Measurements from ENCODE around the gene HOXC9. TPM values are rescaled to one million over a fixed set of nuclear protein-coding genes. Genes with fewer than 3 reads are reported as not detected.

HOXC9 gene
- total RNA-seq, 1 donor from 2014 or later, result 1.2 TPM

DNA sequence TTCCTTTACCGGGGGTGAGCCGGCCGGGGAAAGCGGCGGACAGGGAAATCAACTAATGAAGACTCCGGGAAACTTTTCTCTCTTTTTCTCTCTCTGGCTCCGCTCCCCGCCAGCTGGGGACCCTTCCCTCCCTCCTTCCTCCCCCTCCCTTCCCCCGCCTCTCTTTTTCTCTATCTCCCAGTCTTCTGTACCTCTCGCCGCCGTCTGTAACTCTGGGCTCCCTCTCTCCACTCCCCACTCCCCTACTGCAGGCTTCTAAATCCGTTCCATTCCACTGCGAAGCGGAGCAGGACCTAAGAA, 33.9 kb upstream of the HOXC9 start:
- Histone ChIP-seq H3K4me3 (no peak overlapping the region), H3K27ac (no peak overlapping the region), H3K4me1 (peaks cover 0 to 2% of the 10 kb centered on the region in 2 donors), H3K27me3 (peaks cover 20% of the 10 kb centered on the region), H3K9me3 (no peaks in the 10 kb centered on the region), H3K36me3 (no peaks in the 10 kb centered on the region)
- intact Hi-C loops (cut with DNase I), result no loop called here
- no peak for DNase-seq (ENCODE audit: low spot score in 2 of 2)
- TF ChIP-seq, protein P1, sequence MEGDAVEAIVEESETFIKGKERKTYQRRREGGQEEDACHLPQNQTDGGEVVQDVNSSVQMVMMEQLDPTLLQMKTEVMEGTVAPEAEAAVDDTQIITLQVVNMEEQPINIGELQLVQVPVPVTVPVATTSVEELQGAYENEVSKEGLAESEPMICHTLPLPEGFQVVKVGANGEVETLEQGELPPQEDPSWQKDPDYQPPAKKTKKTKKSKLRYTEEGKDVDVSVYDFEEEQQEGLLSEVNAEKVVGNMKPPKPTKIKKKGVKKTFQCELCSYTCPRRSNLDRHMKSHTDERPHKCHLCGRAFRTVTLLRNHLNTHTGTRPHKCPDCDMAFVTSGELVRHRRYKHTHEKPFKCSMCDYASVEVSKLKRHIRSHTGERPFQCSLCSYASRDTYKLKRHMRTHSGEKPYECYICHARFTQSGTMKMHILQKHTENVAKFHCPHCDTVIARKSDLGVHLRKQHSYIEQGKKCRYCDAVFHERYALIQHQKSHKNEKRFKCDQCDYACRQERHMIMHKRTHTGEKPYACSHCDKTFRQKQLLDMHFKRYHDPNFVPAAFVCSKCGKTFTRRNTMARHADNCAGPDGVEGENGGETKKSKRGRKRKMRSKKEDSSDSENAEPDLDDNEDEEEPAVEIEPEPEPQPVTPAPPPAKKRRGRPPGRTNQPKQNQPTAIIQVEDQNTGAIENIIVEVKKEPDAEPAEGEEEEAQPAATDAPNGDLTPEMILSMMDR (IDR thresholded peaks at IDR 0.05), result no peak

GRCh38 chr12:53966385-53967133, 33.4 kb upstream of the HOXC9 start:
- H3K4me3 ChIP-seq, result no peak overlapping the region
- peaks cover 16% of the 10 kb centered on the region for H3K27me3 ChIP-seq
- intact Hi-C loops (cut with DNase I), result no loop called here
- peaks cover 0 to 2% of the 10 kb centered on the region in 2 donors for H3K4me1 ChIP-seq
- no peaks in the 10 kb centered on the region for H3K9me3 ChIP-seq
- TF ChIP-seq, protein P1 (IDR thresholded peaks at IDR 0.05), result no peak
- no peak overlapping the region for H3K27ac ChIP-seq
- H3K36me3 ChIP-seq, result no peaks in the 10 kb centered on the region
- DNase-seq (ENCODE audit: low spot score in 2 of 2), result no peak

GRCh38 chr12:53967421-53967925, 32.5 kb upstream of the HOXC9 start:
- Histone ChIP-seq H3K27me3 (peaks cover 16% of the 10 kb centered on the region), H3K9me3 (no peaks in the 10 kb centered on the region), H3K36me3 (no peaks in the 10 kb centered on the region), H3K27ac (no peak overlapping the region), H3K4me1 (peaks cover 0 to 2% of the 10 kb centered on the region in 2 donors), H3K4me3 (no peak overlapping the region)
- intact Hi-C loops (cut with DNase I), result no loop called here
- DNase-seq (ENCODE audit: low spot score in 2 of 2), result no peak
- TF ChIP-seq, protein P1 (IDR thresholded peaks at IDR 0.05), result no peak

DNA sequence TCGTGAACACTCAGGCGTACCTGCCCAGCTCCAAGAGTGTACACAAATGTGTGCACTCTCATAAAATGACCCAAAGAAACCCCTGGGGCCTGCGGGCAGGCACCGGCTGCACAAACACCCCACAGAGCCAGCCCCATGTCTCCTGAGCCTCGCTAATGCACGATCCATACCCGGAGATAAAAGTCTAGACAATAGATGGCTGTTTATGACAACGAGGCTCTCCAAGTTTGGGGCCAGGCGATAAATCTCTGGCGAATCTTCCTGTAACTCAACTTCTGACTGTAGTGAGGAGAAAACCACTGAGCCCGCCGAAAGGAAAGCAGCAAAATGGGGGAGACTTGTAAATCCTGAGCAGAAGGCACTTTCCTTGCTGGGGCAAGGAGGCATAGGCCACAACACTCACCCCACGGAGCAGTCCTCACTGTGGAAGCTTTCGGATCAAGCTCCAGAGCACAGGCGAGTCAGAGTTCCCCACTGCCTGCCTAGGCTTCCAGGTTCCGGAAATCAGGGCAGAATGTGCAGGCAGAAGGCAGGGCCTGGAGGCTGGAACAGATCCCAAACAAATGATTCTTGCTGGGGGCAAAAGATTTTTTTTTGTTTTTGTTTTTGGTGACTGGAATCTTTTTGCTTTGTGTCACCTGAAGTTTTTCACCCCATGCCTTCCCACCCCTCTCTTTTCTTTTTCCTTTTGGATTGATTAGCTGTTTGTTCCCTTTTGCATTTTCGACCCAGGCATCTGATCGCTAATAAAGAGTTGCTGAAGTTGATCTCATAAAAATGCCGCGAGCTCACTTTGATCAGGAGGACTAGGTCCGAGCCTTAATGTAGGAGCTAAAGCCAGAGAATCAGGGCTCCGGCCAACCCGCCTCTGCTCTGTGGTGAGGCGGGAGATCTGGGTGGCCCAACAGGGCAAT, 31.5 kb upstream of the HOXC9 start:
- no peak for DNase-seq (ENCODE audit: low spot score in 2 of 2)
- TF ChIP-seq, protein P1 (IDR thresholded peaks at IDR 0.05), result no peak
- H3K4me1 ChIP-seq, result peaks cover 0 to 6% of the 10 kb centered on the region in 2 donors
- H3K4me3 ChIP-seq, result no peak overlapping the region
- no peaks in the 10 kb centered on the region for H3K36me3 ChIP-seq
- no peaks in the 10 kb centered on the region for H3K9me3 ChIP-seq
- H3K27ac ChIP-seq, result no peak overlapping the region
- H3K27me3 ChIP-seq, result peaks cover 20% of the 10 kb centered on the region
- intact Hi-C loops (cut with DNase I), result no loop called here

- no peak overlapping the region for H3K4me3 ChIP-seq
- H3K9me3 ChIP-seq, result no peaks in the 10 kb centered on the region
- H3K36me3 ChIP-seq, result no peaks in the 10 kb centered on the region
- intact Hi-C loops (cut with DNase I), result no loop called here
- peaks cover 3 to 16% of the 10 kb centered on the region in 2 donors for H3K4me1 ChIP-seq
- peaks cover 26% of the 10 kb centered on the region for H3K27me3 ChIP-seq
- H3K27ac ChIP-seq, result no peak overlapping the region
- TF ChIP-seq, protein P1 (IDR thresholded peaks at IDR 0.05), result no peak
- DNase-seq (ENCODE audit: low spot score in 2 of 2), result no peak
These were observed 30.2 kb upstream of the HOXC9 start for GRCh38 chr12:53969588-53970259.
